ENCODE results near the gene FAM174B.

DNA sequence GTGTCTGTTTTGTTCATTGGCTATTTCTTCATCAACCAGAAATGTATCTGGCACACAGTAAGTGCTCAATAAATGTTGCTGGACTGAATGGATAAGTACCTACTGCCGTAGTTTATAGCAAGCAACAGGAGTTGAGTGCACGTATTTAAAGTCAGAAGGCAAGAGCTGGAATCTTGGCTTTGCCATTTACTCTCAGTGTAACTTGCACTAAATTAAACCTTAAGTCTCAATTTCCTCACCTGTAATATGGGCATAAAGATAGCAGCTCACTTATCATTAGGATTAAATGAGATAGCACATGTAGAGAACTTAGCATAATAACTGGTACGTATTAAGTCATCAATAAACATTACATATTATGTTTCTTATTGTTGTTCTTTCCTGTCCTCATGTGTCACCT lies 13.0 kb upstream of the FAM174B start:
- TF ChIP-seq CTCF (IDR thresholded peaks at IDR 0.05; ENCODE audit: low read depth, low read length) = no peak
- TF ChIP-seq POLR2A (IDR thresholded peaks at IDR 0.05; ENCODE audit: extremely low read depth, insufficient read length) = no peak
- TF ChIP-seq, protein P1, sequence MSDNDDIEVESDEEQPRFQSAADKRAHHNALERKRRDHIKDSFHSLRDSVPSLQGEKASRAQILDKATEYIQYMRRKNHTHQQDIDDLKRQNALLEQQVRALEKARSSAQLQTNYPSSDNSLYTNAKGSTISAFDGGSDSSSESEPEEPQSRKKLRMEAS (IDR thresholded peaks at IDR 0.05; ENCODE audit: low read depth, low read length) = no peak
- no peak for TF ChIP-seq MYC (IDR thresholded peaks at IDR 0.05; ENCODE audit: low read depth, low read length)

Data from NB4 (cell line).